OCI-LY7 (cell line): Measurements from ENCODE around the gene TAPT1. TPM values are rescaled to one million over a fixed set of nuclear protein-coding genes. Genes with fewer than 3 reads are reported as not detected.

Experiments
- BruUV-seq: library from RNA; stranded (reverse); fragments of 400-500 nt; replicated peaks from 2 replicates; lab custom pipeline; 2021; lab: Mats Ljungman, UMichigan
- CTCF ChIA-PET: fragments of 300-600 bp; sonication (Branson Sonifier 250); formaldehyde crosslinking; loops from one replicate; lab custom pipeline; 2022; ENCODE audit warnings: antibody characterized with exemption; ENCODE audit not compliant: unreplicated experiment; lab: Charles Lee
- POLR2A ChIA-PET: fragments of 300-600 bp; sonication (Branson Sonifier 250); formaldehyde crosslinking; loops from one replicate; lab custom pipeline; 2022; ENCODE audit warnings: antibody characterized with exemption; lab: Charles Lee
- DNase-seq: peaks from one replicate; pipeline ENCODE4 v3.0.0-alpha.2; 2015; ENCODE audit warnings: low spot score
- H2AFZ ChIP-seq: fragments of 200-600 bp; sonication (generic), shearing (Covaris generic); 2 replicates; pipeline ENCODE4 v1.6.1; 2014; ENCODE audit warnings: mild to moderate bottlenecking, antibody characterized with exemption, low read length, moderate library complexity
- H3K27ac ChIP-seq: fragments of 200-600 bp; sonication (generic); 2 replicates; pipeline ENCODE4 v1.5.1; 2014; ENCODE audit warnings: mixed run types, low read depth, mild to moderate bottlenecking, moderate library complexity, low read length, inconsistent platforms; ENCODE audit not compliant: poor library complexity, severe bottlenecking
- H3K36me3 ChIP-seq: fragments of 200-600 bp; sonication (generic); 2 replicates; pipeline ENCODE4 v1.6.1; 2014; ENCODE audit warnings: mild to moderate bottlenecking, antibody characterized with exemption, low read length, moderate library complexity, mixed read lengths; ENCODE audit not compliant: insufficient read depth
- H3K4me1 ChIP-seq: fragments of 200-600 bp; sonication (generic); 2 replicates; pipeline ENCODE4 v1.5.1; 2014; ENCODE audit warnings: mild to moderate bottlenecking, low read length; ENCODE audit not compliant: insufficient read depth, poor library complexity, severe bottlenecking
- H3K4me2 ChIP-seq: fragments of 200-600 bp; sonication (generic); 2 replicates; pipeline ENCODE4 v1.6.1; 2014; ENCODE audit warnings: mild to moderate bottlenecking, low read length
- H3K4me3 ChIP-seq: fragments of 200-600 bp; sonication (generic); 2 replicates; pipeline ENCODE4 v1.5.1; 2014; ENCODE audit warnings: mild to moderate bottlenecking, low read depth, low read length; ENCODE audit not compliant: poor library complexity, severe bottlenecking
- H3K79me2 ChIP-seq: fragments of 200-600 bp; sonication (generic); 2 replicates; pipeline ENCODE4 v1.6.1; 2016; ENCODE audit warnings: low read depth, mild to moderate bottlenecking, low read length, moderate library complexity, mixed read lengths; ENCODE audit not compliant: insufficient read depth
- H3K9me2 ChIP-seq: fragments of 200-600 bp; sonication (generic); 2 replicates; pipeline ENCODE4 v1.6.1; 2016; ENCODE audit warnings: mild to moderate bottlenecking, low read length, mixed read lengths; ENCODE audit not compliant: insufficient read depth
- H3K9me3 ChIP-seq: fragments of 200-600 bp; sonication (generic); 2 replicates; pipeline ENCODE4 v1.6.1; 2014; ENCODE audit warnings: mild to moderate bottlenecking, mixed run types, low read length, mixed read lengths
- H4K20me1 ChIP-seq: fragments of 200-600 bp; sonication (generic); 2 replicates; pipeline ENCODE4 v1.6.1; 2014; ENCODE audit warnings: mild to moderate bottlenecking, antibody characterized with exemption, low read length, moderate library complexity, mixed read lengths; ENCODE audit not compliant: insufficient read depth
- CTCF ChIP-seq: fragments of 200-600 bp; sonication (generic); conservative IDR thresholded peaks from 2 replicates; pipeline ENCODE4 v1.5.1; 2014; ENCODE audit warnings: mild to moderate bottlenecking, antibody characterized with exemption, low read length, moderate library complexity, mixed read lengths
- EZH2phosphoT487 ChIP-seq: fragments of 200-600 bp; sonication (generic); IDR thresholded peaks from 2 replicates; pipeline ENCODE4 v1.6.1; 2018; ENCODE audit warnings: low read depth, borderline replicate concordance, mild to moderate bottlenecking, mixed run types, antibody characterized with exemption, low read length, moderate library complexity, mixed read lengths
- intact Hi-C: fragments of 100-400 bp; cut with micrococcal nuclease; formaldehyde crosslinking; loops from one replicate; pipeline ENCODE4 v1.10.0; 2022; ENCODE audit not compliant: unreplicated experiment
- total RNA-seq, 2 experiments: library from RNA; depleted of rRNA in 1 of 2; stranded (reverse); fragments of >200 nt in 1 of 2; shearing (Covaris generic) in 1 of 2; gene quantifications; 2 replicates each; pipeline ENCODE4 v1.2.3, GENCODE V29; 2014 to 2022

TAPT1 gene
- total RNA-seq, 2 experiments from 2014 or later = 34.3 to 66.6 TPM

- DNase-seq = peak; percentile 76
- CTCF ChIA-PET = interaction anchor here (1.1 kb wide), 1 partner anchor 149 kb away, joined by 3 read pairs; no protein-coding TSS in a partner anchor
- intact Hi-C loops = loop anchor here (1.0 to 5.0 kb wide), 4 partner anchors 60 to 787 kb away; no protein-coding TSS in a partner anchor
These were observed 38.5 kb upstream of the TAPT1 start for GRCh38 chr4:16264798-16265197.

GRCh38 chr4:16263056-16263455, 36.8 kb upstream of the TAPT1 start:
- intact Hi-C loops = loop anchor here (5.0 kb wide), 2 partner anchors 381 to 786 kb away; no protein-coding TSS in a partner anchor
- BruUV-seq = no TSS peak
- ChIA-PET POLR2A (interaction anchor here (0.7 to 2.4 kb wide), 3 partner anchors 30 to 1366 kb away, joined by 3 to 6 read pairs (median 4); no protein-coding TSS in a partner anchor), CTCF (no interaction called here)
- Histone ChIP-seq H3K4me3 (no peak overlapping the region), H4K20me1 (no peaks in the 10 kb centered on the region), H3K4me2 (peak overlapping the region; percentile 49), H3K4me1 (peaks cover 42% of the 10 kb centered on the region), H3K9me3 (no peaks in the 10 kb centered on the region), H3K36me3 (no peaks in the 10 kb centered on the region), H3K9me2 (no peaks in the 10 kb centered on the region), H3K79me2 (no peaks in the 10 kb centered on the region), H3K27ac (peak overlapping the region; percentile 53), H2AFZ (no peak overlapping the region)
- DNase-seq = no peak
- no peak for TF ChIP-seq CTCF
- no peak for TF ChIP-seq EZH2phosphoT487

More at GRCh38 chr4:16264798-16265197, 38.5 kb upstream of the TAPT1 start:
- H3K27ac ChIP-seq = no peak overlapping the region
- POLR2A ChIA-PET = interaction anchor here (0.9 to 2.4 kb wide), 3 partner anchors 9 to 148 kb away, joined by 4 to 6 read pairs (median 5); no protein-coding TSS in a partner anchor
- H3K9me3 ChIP-seq = no peaks in the 10 kb centered on the region
- no TSS peak for BruUV-seq
- H3K9me2 ChIP-seq = no peaks in the 10 kb centered on the region
- H3K36me3 ChIP-seq = no peaks in the 10 kb centered on the region
- no peak for TF ChIP-seq EZH2phosphoT487
- peak; percentile 93 for TF ChIP-seq CTCF
- H2AFZ ChIP-seq = no peak overlapping the region
- H3K4me1 ChIP-seq = peaks cover 36% of the 10 kb centered on the region
- H4K20me1 ChIP-seq = no peaks in the 10 kb centered on the region
- peak overlapping the region; percentile 22; the same call in 1 of the 2 replicates for H3K4me2 ChIP-seq
- no peaks in the 10 kb centered on the region for H3K79me2 ChIP-seq
- H3K4me3 ChIP-seq = no peak overlapping the region

GRCh38 chr4:16262188-16262587, 35.9 kb upstream of the TAPT1 start:
- ChIA-PET POLR2A (interaction anchor here (0.5 to 1.1 kb wide), 2 partner anchors 29 to 56 kb away, joined by 3 to 4 read pairs; no protein-coding TSS in a partner anchor), CTCF (no interaction called here)
- DNase-seq = peak; percentile 86
- Histone ChIP-seq H3K4me3 (peak overlapping the region; percentile 37), H3K9me3 (no peaks in the 10 kb centered on the region), H3K9me2 (no peaks in the 10 kb centered on the region), H3K4me1 (peaks cover 42% of the 10 kb centered on the region), H3K36me3 (no peaks in the 10 kb centered on the region), H3K79me2 (no peaks in the 10 kb centered on the region), H2AFZ (no peak overlapping the region), H3K4me2 (peak overlapping the region; percentile 49), H3K27ac (peak overlapping the region; percentile 53), H4K20me1 (no peaks in the 10 kb centered on the region)
- no TSS peak for BruUV-seq
- no peak for TF ChIP-seq EZH2phosphoT487
- intact Hi-C loops = loop anchor here (1.0 to 5.0 kb wide), 3 partner anchors 35 to 785 kb away; no protein-coding TSS in a partner anchor
